ENCODE measurements around the gene REV1. TPM values are rescaled to one million over a fixed set of nuclear protein-coding genes. Genes with fewer than 3 reads are reported as not detected.
"Not testable (repeated sequence)": the region's sequence is repeated elsewhere in the genome, so short reads cannot be mapped to it uniquely, and the experiment has no call there.

The REV1 gene
- total RNA-seq, 2 donors from 2014 or later: 33.1 to 40.1 TPM

DNA sequence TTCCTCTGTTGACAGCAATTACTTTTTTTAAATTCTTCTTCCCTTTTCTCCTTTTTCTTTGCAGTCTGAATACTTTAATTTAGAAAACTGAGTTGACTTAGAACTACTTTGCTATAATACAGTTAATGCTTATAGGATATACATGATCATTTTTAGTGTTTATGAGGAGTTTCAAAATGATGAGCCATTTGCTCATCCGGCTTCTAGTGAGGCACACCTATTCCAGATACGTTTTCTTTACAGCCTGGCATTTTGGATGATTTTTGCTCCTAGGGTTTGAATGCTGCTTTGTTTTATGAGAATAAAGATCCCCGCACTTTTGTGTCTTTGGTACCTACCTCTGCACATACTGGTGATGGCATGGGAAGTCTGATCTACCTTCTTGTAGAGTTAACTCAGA, 99.9 kb downstream of the REV1 start:
- Mint-ChIP-seq H3K36me3 (ENCODE audit: low read depth) (peaks cover 95% of the 10 kb centered on the region), H3K9me3 (no peaks in the 10 kb centered on the region), H3K27me3 (no peaks in the 10 kb centered on the region), H3K27ac (no peak overlapping the region), H3K4me3 (no peak overlapping the region), H3K4me1 (peaks cover 13% of the 10 kb centered on the region)
- no peak for ATAC-seq (replicated peaks)

DNA sequence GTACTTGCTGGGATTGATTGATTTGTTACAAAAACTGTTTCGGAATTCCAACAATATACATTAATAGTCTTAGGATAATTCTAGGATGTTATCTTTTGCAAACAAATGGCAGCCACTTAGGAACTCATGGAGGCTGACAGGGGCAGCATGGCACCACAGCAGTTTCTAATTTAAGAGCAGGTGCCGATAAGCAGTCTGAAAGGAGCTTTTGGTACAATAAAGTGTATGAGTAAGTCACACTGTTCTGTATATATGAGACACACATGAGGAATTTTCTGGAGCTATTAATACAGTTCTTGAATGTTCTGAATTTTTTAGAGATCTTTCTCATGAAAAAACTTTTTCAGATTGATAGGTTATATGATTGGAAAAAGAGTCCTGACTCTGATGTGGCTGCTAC, 100.4 kb downstream of the REV1 start:
- H3K27me3 Mint-ChIP-seq: no peaks in the 10 kb centered on the region
- H3K36me3 Mint-ChIP-seq (ENCODE audit: low read depth): peaks cover 95% of the 10 kb centered on the region
- no peak for ATAC-seq (replicated peaks)
- H3K9me3 Mint-ChIP-seq: no peaks in the 10 kb centered on the region
- no peak overlapping the region for H3K27ac Mint-ChIP-seq
- no peak overlapping the region for H3K4me3 Mint-ChIP-seq
- H3K4me1 Mint-ChIP-seq: peaks cover 13% of the 10 kb centered on the region

DNA sequence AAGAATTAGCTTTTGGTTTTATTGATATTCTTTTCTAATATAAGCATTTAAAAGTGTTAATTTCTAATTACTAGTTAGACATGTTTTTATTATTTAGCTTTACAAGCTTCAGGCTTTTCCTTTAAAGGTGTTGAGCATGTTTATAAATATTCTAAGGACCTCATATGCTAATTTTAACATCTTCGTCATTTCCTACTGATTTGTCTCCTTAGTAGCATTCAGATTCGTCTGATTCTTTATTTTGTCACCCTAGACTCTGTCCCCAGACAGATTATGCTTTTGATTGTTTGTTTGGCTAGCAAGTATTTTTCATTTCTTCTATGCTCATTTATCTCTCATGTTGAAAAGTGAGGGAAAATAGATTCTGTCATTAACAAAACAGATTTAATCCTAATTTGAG, 100.9 kb downstream of the REV1 start:
- Mint-ChIP-seq H3K27me3 (no peaks in the 10 kb centered on the region), H3K4me1 (peaks cover 13% of the 10 kb centered on the region), H3K9me3 (no peaks in the 10 kb centered on the region), H3K27ac (peak overlapping the region; percentile 58), H3K4me3 (no peak overlapping the region), H3K36me3 (ENCODE audit: low read depth) (peaks cover 95% of the 10 kb centered on the region)
- ATAC-seq (replicated peaks): no peak

DNA sequence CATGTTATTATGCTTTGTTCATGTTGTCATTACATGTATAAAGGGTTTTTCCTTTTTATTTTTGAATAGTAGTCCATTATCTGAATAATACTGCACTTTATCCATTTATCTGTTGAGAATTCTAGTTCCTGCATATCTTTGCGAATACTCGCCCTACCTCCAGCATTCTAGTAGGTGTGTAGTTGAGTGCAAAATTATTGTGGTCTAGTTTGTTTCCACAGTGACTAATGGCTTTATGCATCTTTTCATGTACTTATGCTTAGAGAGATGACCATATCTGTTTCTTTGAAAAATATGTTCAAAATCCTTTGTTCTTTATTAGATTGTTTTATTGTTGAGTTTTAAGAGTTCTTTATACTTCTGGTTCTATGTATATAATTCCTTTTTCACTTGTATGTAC, 103.8 kb downstream of the REV1 start:
- Mint-ChIP-seq H3K4me3 (no peak overlapping the region), H3K4me1 (peaks cover 13% of the 10 kb centered on the region), H3K36me3 (ENCODE audit: low read depth) (peaks cover 97% of the 10 kb centered on the region), H3K9me3 (no peaks in the 10 kb centered on the region), H3K27ac (peak overlapping the region; percentile 15), H3K27me3 (no peaks in the 10 kb centered on the region)
- no peak for ATAC-seq (replicated peaks)

DNA sequence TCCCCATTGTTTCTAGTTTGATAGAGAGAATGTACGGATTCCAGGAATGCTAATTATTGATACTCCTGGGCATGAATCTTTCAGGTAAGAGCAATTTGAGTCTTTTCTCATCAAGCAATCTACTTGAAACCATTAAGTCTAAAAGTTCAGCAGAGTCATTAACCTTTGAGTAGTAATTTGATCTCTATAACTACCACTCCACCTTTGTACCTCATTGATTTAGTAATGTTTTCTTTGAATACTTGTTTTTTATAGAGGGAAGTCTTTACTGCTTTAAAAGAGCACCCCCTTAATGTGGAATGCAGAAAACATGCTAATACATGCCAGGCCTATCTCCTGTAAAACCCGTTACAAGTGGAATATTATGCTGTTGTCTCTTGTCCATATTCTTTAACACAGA, 107.7 kb downstream of the REV1 start:
- Mint-ChIP-seq H3K36me3 (ENCODE audit: low read depth) (peaks cover 99% of the 10 kb centered on the region), H3K27me3 (no peaks in the 10 kb centered on the region), H3K27ac (no peak overlapping the region), H3K4me1 (peaks cover 29% of the 10 kb centered on the region), H3K4me3 (no peak overlapping the region), H3K9me3 (no peaks in the 10 kb centered on the region)
- no peak for ATAC-seq (replicated peaks)

DNA sequence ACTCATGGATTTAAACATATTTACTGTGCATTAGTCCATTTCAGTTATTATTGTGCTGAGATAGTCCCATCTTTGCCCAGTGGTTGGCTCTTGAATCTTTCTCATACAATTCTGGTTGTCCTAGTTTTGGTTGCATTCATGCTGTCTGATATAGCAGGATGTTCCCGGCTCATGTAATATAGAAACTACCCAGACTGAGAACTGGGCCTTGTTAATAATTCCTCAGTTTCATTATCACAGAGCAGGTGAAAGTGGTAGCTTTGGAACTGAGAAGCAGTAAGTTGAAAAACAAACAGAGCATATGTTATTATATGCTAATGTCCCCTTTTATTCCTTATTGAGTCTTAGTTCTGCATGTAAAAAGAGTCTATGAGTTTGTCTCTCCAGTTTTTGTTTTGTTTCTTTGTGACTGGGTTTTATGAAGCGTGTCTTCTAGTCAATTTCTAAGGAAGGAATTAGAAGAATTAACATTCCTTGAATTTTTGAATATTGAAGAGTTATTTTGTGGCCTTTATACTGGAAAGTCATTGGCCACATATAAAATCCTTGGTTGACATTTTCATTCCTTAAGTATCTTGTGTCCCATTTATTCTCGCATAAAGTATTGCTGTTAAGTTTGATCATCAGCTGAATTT, 109.3 kb downstream of the REV1 start:
- peaks cover 22% of the 10 kb centered on the region for H3K4me1 Mint-ChIP-seq
- H3K9me3 Mint-ChIP-seq: no peaks in the 10 kb centered on the region
- no peaks in the 10 kb centered on the region for H3K27me3 Mint-ChIP-seq
- peak overlapping the region; percentile 56 for H3K27ac Mint-ChIP-seq
- peak; percentile 49 for ATAC-seq (replicated peaks)
- peaks cover 100% of the 10 kb centered on the region for H3K36me3 Mint-ChIP-seq (ENCODE audit: low read depth)
- H3K4me3 Mint-ChIP-seq: peak overlapping the region; percentile 36

DNA sequence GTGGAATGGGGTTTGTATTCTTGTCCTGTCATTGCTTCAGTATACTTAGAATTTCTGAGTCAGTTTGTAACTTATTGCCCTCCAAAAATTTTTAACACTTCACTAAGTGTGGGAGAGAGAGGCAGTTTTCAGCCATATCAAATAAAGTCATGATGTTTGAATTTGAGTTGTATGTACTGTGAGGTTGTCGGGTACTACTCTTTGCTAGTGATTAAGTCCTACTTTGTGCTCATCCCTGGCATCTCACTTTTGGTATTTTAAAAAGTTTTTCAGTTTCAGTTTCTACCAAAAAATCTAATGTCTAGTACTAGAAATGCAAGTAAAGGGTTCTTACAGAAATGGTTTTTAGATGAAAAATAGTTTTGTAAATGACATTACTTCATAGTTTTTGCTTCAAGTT, 111.9 kb downstream of the REV1 start:
- Mint-ChIP-seq H3K27me3 (no peaks in the 10 kb centered on the region), H3K4me1 (peaks cover 22% of the 10 kb centered on the region), H3K36me3 (ENCODE audit: low read depth) (peaks cover 100% of the 10 kb centered on the region), H3K27ac (peak overlapping the region; percentile 62), H3K9me3 (no peaks in the 10 kb centered on the region), H3K4me3 (peak overlapping the region; percentile 23)
- peak; percentile 90 for ATAC-seq (replicated peaks)

DNA sequence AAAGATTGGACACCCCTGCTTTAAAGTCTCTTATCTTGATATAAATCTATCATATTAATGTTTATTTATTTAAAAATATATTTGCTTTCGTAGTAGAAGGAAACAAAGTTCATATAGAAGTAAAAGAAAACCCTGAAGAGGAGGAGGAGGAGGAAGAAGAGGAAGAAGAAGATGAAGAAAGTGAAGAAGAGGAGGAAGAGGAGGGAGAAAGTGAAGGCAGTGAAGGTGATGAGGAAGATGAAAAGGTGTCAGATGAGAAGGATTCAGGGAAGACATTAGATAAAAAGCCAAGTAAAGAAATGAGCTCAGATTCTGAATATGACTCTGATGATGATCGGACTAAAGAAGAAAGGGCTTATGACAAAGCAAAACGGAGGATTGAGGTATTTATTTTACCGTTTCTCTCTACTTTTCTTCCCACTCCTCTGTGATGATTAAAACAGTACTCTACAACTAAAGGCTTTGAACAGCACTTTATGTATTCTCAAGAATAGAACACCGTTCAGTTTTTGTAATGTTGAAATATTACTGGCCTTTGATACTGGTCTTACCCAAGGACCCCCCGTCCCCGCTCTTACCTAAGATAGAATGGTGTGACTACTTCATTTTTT, 113.5 kb downstream of the REV1 start:
- Mint-ChIP-seq H3K4me1 (peaks cover 22% of the 10 kb centered on the region), H3K27me3 (no peaks in the 10 kb centered on the region), H3K4me3 (no peak overlapping the region), H3K36me3 (ENCODE audit: low read depth) (peaks cover 100% of the 10 kb centered on the region), H3K27ac (peak overlapping the region; percentile 15), H3K9me3 (no peaks in the 10 kb centered on the region)
- peak; percentile 62 for ATAC-seq (replicated peaks)

DNA sequence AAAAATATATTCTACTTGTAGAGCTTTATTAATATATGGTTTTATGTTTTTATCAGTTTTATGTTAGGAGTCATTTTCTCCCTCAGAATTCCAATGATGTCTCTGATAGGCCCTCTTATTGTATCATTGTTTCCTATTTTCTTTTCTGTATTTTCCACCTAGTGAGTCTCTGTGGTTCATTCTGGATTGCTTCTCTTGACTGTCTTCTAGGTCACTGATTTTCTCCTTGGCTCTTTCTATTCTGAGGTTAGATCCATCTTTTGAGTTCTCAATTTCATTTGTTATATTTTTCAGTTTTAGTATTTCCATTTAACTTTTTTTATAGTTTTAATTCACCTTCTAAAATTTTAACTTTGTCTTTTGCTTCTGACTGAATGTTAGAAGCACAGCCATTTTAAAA, 115.1 kb downstream of the REV1 start:
- Mint-ChIP-seq H3K36me3 (ENCODE audit: low read depth) (peaks cover 100% of the 10 kb centered on the region), H3K9me3 (no peaks in the 10 kb centered on the region), H3K4me3 (no peak overlapping the region), H3K27me3 (no peaks in the 10 kb centered on the region), H3K4me1 (peaks cover 11% of the 10 kb centered on the region), H3K27ac (no peak overlapping the region)
- ATAC-seq (replicated peaks): no peak

DNA sequence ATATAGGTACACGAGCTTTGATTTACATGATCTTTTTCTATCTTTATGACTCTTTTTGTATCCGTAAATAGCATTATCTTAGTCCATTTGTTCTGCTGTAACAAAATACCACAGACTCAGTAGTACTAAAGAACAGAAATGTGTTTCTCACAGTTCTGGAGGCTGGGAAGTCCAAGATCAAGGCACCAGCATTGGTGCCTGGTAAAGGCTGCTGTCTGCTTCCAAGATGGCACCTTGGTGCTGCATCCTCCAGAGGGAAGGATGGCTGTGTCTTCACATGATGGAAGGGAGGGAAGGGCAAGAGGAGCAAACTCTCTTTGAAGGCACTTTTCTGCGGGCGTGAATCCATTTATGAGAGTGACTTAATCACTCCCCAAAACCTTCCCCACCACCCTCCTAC, 116.7 kb downstream of the REV1 start:
- Mint-ChIP-seq H3K4me3 (no peak overlapping the region), H3K27ac (no peak overlapping the region), H3K9me3 (no peaks in the 10 kb centered on the region), H3K27me3 (no peaks in the 10 kb centered on the region), H3K36me3 (ENCODE audit: low read depth) (peaks cover 100% of the 10 kb centered on the region), H3K4me1 (peaks cover 7% of the 10 kb centered on the region)
- no peak for ATAC-seq (replicated peaks)

DNA sequence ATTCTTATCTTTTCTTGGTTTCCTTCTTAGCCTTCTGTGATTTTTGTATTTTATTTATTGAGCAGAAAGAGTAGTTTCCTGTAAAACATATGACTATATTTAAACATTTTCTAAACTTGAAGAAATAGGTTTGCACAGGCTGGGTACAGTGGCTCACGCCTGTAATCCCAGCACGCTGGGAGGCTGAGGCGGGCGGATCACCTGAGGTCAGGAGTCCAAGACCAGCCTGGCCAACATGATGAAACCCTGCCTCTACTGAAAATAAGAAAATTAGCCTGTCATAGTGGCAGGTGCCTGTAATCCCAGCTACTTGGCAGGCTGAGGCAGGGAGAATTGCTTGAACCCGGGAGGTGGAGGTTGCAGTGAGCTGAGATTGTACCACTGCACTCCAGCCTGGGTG, 121.0 kb downstream of the REV1 start:
- H3K4me1 Mint-ChIP-seq; ATAC-seq (replicated peaks): not testable (repeated sequence)
- peaks cover 100% of the 10 kb centered on the region for H3K36me3 Mint-ChIP-seq (ENCODE audit: low read depth)

DNA sequence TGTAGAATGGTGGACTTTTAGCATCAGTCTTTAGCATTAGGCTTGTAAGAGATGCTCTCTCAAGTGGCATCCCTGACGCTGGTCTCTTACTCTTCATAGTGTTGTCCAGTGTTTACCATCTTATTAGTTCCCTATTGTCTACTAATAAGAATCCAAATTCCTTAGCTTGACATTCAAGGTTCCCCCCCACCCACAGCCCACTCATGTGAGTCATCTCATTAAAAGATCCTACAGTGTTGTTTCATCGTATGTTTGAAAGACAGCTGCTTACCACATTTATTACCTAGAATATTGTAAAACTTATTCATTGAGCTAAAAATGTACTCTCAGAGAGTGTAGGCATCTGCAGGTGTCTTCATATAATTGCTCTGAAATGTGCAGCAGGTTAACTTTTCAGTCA, 124.2 kb downstream of the REV1 start:
- Mint-ChIP-seq H3K27me3 (no peaks in the 10 kb centered on the region), H3K36me3 (ENCODE audit: low read depth) (peaks cover 100% of the 10 kb centered on the region), H3K9me3 (no peaks in the 10 kb centered on the region), H3K27ac (no peak overlapping the region), H3K4me1 (peaks cover 4% of the 10 kb centered on the region), H3K4me3 (no peak overlapping the region)
- no peak for ATAC-seq (replicated peaks)

More for the DNA sequence above, 121.0 kb downstream of the REV1 start:
- not testable (repeated sequence) for H3K27me3 Mint-ChIP-seq, H3K9me3 Mint-ChIP-seq, H3K27ac Mint-ChIP-seq, H3K4me3 Mint-ChIP-seq

DNA sequence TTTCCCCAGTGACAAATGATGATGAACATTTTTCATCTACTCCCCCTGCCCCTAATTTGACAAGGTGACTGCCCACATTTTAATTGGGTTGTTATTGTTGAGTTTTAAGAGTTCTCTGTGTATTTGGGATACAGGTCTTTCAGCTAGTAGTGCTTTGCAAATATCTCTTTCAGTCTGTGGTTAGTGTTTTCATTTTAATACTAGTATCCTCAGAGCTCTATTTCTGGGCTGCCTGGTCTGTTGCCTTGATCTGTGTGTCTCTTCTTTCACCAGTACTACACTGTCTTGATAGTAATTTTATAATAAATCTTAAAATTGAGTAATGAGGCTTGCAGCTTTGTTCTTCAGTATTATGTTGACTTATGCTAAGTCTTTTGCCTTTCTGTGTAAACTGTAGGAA, 133.0 kb downstream of the REV1 start:
- H3K27ac Mint-ChIP-seq: peak overlapping the region; percentile 14
- H3K4me1 Mint-ChIP-seq: peaks cover 27% of the 10 kb centered on the region
- ATAC-seq (replicated peaks): no peak
- no peak overlapping the region for H3K4me3 Mint-ChIP-seq
- peaks cover 39% of the 10 kb centered on the region for H3K36me3 Mint-ChIP-seq (ENCODE audit: low read depth)
- H3K9me3 Mint-ChIP-seq: no peaks in the 10 kb centered on the region
- no peaks in the 10 kb centered on the region for H3K27me3 Mint-ChIP-seq

DNA sequence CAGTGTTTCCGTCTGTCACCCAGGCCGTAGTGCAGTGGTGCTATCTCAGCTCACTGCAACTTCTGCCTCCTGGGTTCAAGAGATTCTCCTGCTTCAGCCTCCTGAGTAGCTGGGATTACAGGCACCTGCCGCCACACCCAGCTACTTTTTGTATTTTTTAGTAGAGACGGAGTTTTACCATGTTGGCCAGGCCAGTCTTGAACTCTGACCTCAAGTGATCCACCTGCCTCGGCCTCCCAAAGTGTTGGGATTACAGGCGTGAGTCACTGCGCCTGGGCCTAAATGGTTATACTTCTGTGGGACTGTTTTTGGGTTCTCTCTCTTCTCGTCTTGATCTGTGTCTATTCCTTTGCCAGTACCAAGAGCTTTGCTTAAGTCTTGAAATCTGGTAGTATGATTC, 135.0 kb downstream of the REV1 start:
- Mint-ChIP-seq H3K4me1 (peaks cover 39% of the 10 kb centered on the region), H3K36me3 (ENCODE audit: low read depth) (peaks cover 19% of the 10 kb centered on the region)
- not testable (repeated sequence) for H3K9me3 Mint-ChIP-seq; H3K4me3 Mint-ChIP-seq; H3K27me3 Mint-ChIP-seq; ATAC-seq (replicated peaks); H3K27ac Mint-ChIP-seq

DNA sequence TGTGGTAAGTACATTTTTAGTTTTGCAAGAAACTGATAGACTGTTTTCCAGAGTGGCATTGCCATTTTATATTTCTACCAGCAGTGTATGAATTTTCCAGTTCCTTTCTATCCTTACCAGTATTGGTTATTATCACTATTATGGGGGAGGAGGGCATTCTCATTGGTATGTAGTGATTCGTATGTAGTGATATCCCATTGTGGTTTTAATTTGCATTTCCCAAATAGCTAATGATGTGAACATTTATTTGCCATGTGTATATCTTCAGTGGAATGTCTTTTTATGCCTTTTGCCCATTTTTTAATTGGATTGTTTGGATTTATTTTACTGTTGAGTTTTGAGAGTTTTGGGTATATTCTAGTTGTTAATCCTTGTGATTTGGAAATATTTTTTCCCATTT, 135.7 kb downstream of the REV1 start:
- H3K36me3 Mint-ChIP-seq (ENCODE audit: low read depth): peaks cover 16% of the 10 kb centered on the region
- H3K4me3 Mint-ChIP-seq: no peak overlapping the region
- ATAC-seq (replicated peaks): no peak
- H3K27ac Mint-ChIP-seq: no peak overlapping the region
- no peaks in the 10 kb centered on the region for H3K27me3 Mint-ChIP-seq
- no peaks in the 10 kb centered on the region for H3K9me3 Mint-ChIP-seq
- peaks cover 44% of the 10 kb centered on the region for H3K4me1 Mint-ChIP-seq

All from activated T-helper 17 cell treated with anti-CD3 and anti-CD28 coated beads, Interleukin-2, amount 50 U/mL, for 72 hours (primary cell).